Activated T-cell treated with anti-CD3 and anti-CD28 coated beads, Interleukin-2, amount 50 U/mL, for 4 hours (primary cell): ENCODE measurements around the gene IFT74. TPM values are rescaled to one million over a fixed set of nuclear protein-coding genes. Genes with fewer than 3 reads are reported as not detected.

Experiments used
- ATAC-seq, 2 donors: fragments of 200-7000 bp; cut with Tn5 transposase; one replicate each; pipeline ENCODE4 v1.10.0; 2021
- DNase-seq: peaks from one replicate; pipeline ENCODE4 v3.0.0-alpha.2; 2020
- H3K27me3 Mint-ChIP-seq: one replicate; pipeline ENCODE4 v1.8.0; 2021; ENCODE audit warnings: low read depth, mixed read lengths
- H3K36me3 Mint-ChIP-seq: one replicate; pipeline ENCODE4 v1.8.0; 2022; ENCODE audit warnings: mixed read lengths; ENCODE audit not compliant: insufficient read depth
- H3K4me1 Mint-ChIP-seq: one replicate; pipeline ENCODE4 v1.8.0; 2021; ENCODE audit warnings: low read depth, mixed read lengths
- H3K4me3 Mint-ChIP-seq: one replicate; pipeline ENCODE4 v1.8.0; 2021; ENCODE audit warnings: mild to moderate bottlenecking, moderate library complexity, mixed read lengths
- H3K9me3 Mint-ChIP-seq: one replicate; pipeline ENCODE4 v1.8.0; 2021; ENCODE audit warnings: mixed read lengths
- total RNA-seq, 3 donors: library from RNA; stranded (reverse); gene quantifications; one replicate each; pipeline ENCODE4 v1.2.1, GENCODE V29; 2021

The IFT74 gene
- total RNA-seq: 1 to 10 TPM; 6.4 to 8.8 (median 7.0) TPM

- peak within 1 kb of the TSS; percentile 91 for H3K4me3 Mint-ChIP-seq
Observed at GRCh38 chr9:26955921-26956859, at the start of gene IFT74. Gene IFT74 (plus strand): TSS chr9:26956412. CDS start chr9:26961968, 5,556 bp downstream.

GRCh38 chr9:26913138-26913668 lies 43.0 kb upstream of the IFT74 start:
- DNase-seq: no peak
- no peaks in the 10 kb centered on the region for H3K9me3 Mint-ChIP-seq
- H3K27me3 Mint-ChIP-seq: no peaks in the 10 kb centered on the region
- ATAC-seq: no peak
- no peaks in the 10 kb centered on the region for H3K4me1 Mint-ChIP-seq
- H3K4me3 Mint-ChIP-seq: no peak overlapping the region
- H3K36me3 Mint-ChIP-seq: peaks cover 41% of the 10 kb centered on the region

More at GRCh38 chr9:26955921-26956859, at the start of gene IFT74:
- DNase-seq (peak; percentile 89), ATAC-seq (peak; percentile 100)
- H3K27me3 Mint-ChIP-seq: no peaks in the 10 kb centered on the region
- H3K4me1 Mint-ChIP-seq: peaks cover 35% of the 10 kb centered on the region
- H3K9me3 Mint-ChIP-seq: no peaks in the 10 kb centered on the region
- H3K36me3 Mint-ChIP-seq: no peaks in the 10 kb centered on the region

- H3K27me3 Mint-ChIP-seq: no peaks in the 10 kb centered on the region
- no peaks in the 10 kb centered on the region for H3K9me3 Mint-ChIP-seq
- peaks cover 59% of the 10 kb centered on the region for H3K36me3 Mint-ChIP-seq
Observed at GRCh38 chr9:26919698-26920097, 36.5 kb upstream of the IFT74 start.

GRCh38 chr9:26925609-26926008 lies 30.6 kb upstream of the IFT74 start:
- Mint-ChIP-seq H3K36me3 (peaks cover 51% of the 10 kb centered on the region), H3K4me3 (no peak overlapping the region), H3K9me3 (no peaks in the 10 kb centered on the region), H3K4me1 (no peaks in the 10 kb centered on the region), H3K27me3 (no peaks in the 10 kb centered on the region)
- DNase-seq (no peak), ATAC-seq (no peak)

More at GRCh38 chr9:26919698-26920097, 36.5 kb upstream of the IFT74 start:
- no peak for DNase-seq
- ATAC-seq: no peak
- Mint-ChIP-seq H3K4me3 (no peak overlapping the region), H3K4me1 (no peaks in the 10 kb centered on the region)

- H3K27me3 Mint-ChIP-seq: no peaks in the 10 kb centered on the region
- peaks cover 36% of the 10 kb centered on the region for H3K36me3 Mint-ChIP-seq
Observed at GRCh38 chr9:26928902-26929495, 27.2 kb upstream of the IFT74 start.

GRCh38 chr9:26935847-26936246 lies 20.4 kb upstream of the IFT74 start:
- H3K4me1 Mint-ChIP-seq: peaks cover 40% of the 10 kb centered on the region

More at GRCh38 chr9:26928902-26929495, 27.2 kb upstream of the IFT74 start:
- H3K4me3 Mint-ChIP-seq: no peak overlapping the region
- DNase-seq (no peak), ATAC-seq (no peak)
- no peaks in the 10 kb centered on the region for H3K4me1 Mint-ChIP-seq
- H3K9me3 Mint-ChIP-seq: no peaks in the 10 kb centered on the region

GRCh38 chr9:26937816-26938371 lies 18.3 kb upstream of the IFT74 start:
- ATAC-seq: no peak
- no peak for DNase-seq
- Mint-ChIP-seq H3K4me3 (no peak overlapping the region), H3K36me3 (peaks cover 29% of the 10 kb centered on the region), H3K4me1 (peaks cover 54% of the 10 kb centered on the region), H3K27me3 (no peaks in the 10 kb centered on the region), H3K9me3 (peaks cover 8% of the 10 kb centered on the region)

More at GRCh38 chr9:26935847-26936246, 20.4 kb upstream of the IFT74 start:
- Mint-ChIP-seq H3K36me3 (peaks cover 28% of the 10 kb centered on the region), H3K9me3 (peaks cover 8% of the 10 kb centered on the region), H3K27me3 (no peaks in the 10 kb centered on the region), H3K4me3 (no peak overlapping the region)
- DNase-seq (no peak), ATAC-seq (no peak)

- Mint-ChIP-seq H3K4me3 (no peak overlapping the region), H3K27me3 (no peaks in the 10 kb centered on the region), H3K9me3 (peaks cover 8% of the 10 kb centered on the region), H3K4me1 (peaks cover 75% of the 10 kb centered on the region), H3K36me3 (peaks cover 34% of the 10 kb centered on the region)
- ATAC-seq (no peak), DNase-seq (no peak)
Observed at GRCh38 chr9:26939955-26940711, 16.1 kb upstream of the IFT74 start.

- Mint-ChIP-seq H3K36me3 (peaks cover 35% of the 10 kb centered on the region), H3K27me3 (no peaks in the 10 kb centered on the region), H3K4me1 (peaks cover 78% of the 10 kb centered on the region), H3K4me3 (no peak overlapping the region), H3K9me3 (peaks cover 8% of the 10 kb centered on the region)
- DNase-seq (no peak), ATAC-seq (no peak)
Observed at GRCh38 chr9:26940779-26941178, 15.4 kb upstream of the IFT74 start.

- DNase-seq (no peak), ATAC-seq (no peak)
- Mint-ChIP-seq H3K4me3 (peak overlapping the region; percentile 96), H3K36me3 (peaks cover 17% of the 10 kb centered on the region), H3K27me3 (no peaks in the 10 kb centered on the region), H3K9me3 (no peaks in the 10 kb centered on the region), H3K4me1 (peaks cover 54% of the 10 kb centered on the region)
Observed at GRCh38 chr9:26945591-26945990, 10.6 kb upstream of the IFT74 start.

- H3K4me1 Mint-ChIP-seq: peaks cover 42% of the 10 kb centered on the region
- ATAC-seq (peak; percentile 97), DNase-seq (peak; percentile 74)
- H3K36me3 Mint-ChIP-seq: peaks cover 14% of the 10 kb centered on the region
- H3K9me3 Mint-ChIP-seq: no peaks in the 10 kb centered on the region
- H3K27me3 Mint-ChIP-seq: no peaks in the 10 kb centered on the region
- H3K4me3 Mint-ChIP-seq: peak within 1 kb of the TSS; percentile 96
Observed at GRCh38 chr9:26946753-26947727, 9.2 kb upstream of the IFT74 start, which contains the start of gene PLAA. Gene PLAA (minus strand): TSS chr9:26947242. CDS start chr9:26947045, 197 bp downstream.

- Mint-ChIP-seq H3K9me3 (no peaks in the 10 kb centered on the region), H3K27me3 (no peaks in the 10 kb centered on the region)
- peak in 1 of 2 donors; percentile 31 for ATAC-seq
Observed at GRCh38 chr9:26947736-26948135, 8.5 kb upstream of the IFT74 start.

GRCh38 chr9:26949637-26950069 lies 6.6 kb upstream of the IFT74 start:
- Mint-ChIP-seq H3K36me3 (peaks cover 2% of the 10 kb centered on the region), H3K4me3 (no peak overlapping the region), H3K9me3 (no peaks in the 10 kb centered on the region), H3K4me1 (peaks cover 29% of the 10 kb centered on the region), H3K27me3 (no peaks in the 10 kb centered on the region)
- ATAC-seq (no peak), DNase-seq (no peak)

More at GRCh38 chr9:26947736-26948135, 8.5 kb upstream of the IFT74 start:
- H3K36me3 Mint-ChIP-seq: peaks cover 10% of the 10 kb centered on the region
- H3K4me3 Mint-ChIP-seq: peak overlapping the region; percentile 96
- DNase-seq: no peak
- peaks cover 37% of the 10 kb centered on the region for H3K4me1 Mint-ChIP-seq
